CD1c-positive myeloid dendritic cell (primary cell): ENCODE measurements around the gene ABCB11.

ENCODE experiments used
- DNase-seq: peaks from one replicate; pipeline ENCODE4 v3.0.0-alpha.2; 2016; ENCODE audit errors: extremely low spot score

The ABCB11 gene

GRCh38 chr2:168974428-168974827, 56.7 kb downstream of the ABCB11 start:
- no peak for DNase-seq

- peak; percentile 55 for DNase-seq
Measured at GRCh38 chr2:168971261-168971660, 59.9 kb downstream of the ABCB11 start.

- peak; percentile 28 for DNase-seq
Measured at GRCh38 chr2:168970711-168971233, 60.4 kb downstream of the ABCB11 start.

GRCh38 chr2:168969865-168970264, 61.3 kb downstream of the ABCB11 start:
- DNase-seq, result no peak

- DNase-seq, result no peak
Measured at GRCh38 chr2:168968342-168968741, 62.8 kb downstream of the ABCB11 start.

- DNase-seq, result no peak
Measured at GRCh38 chr2:168964251-168964807, 66.8 kb downstream of the ABCB11 start.

GRCh38 chr2:168962636-168963035, 68.5 kb downstream of the ABCB11 start:
- DNase-seq, result no peak

GRCh38 chr2:168961450-168962229, 69.5 kb downstream of the ABCB11 start:
- peak; percentile 87 for DNase-seq

GRCh38 chr2:168956392-168956791, 74.7 kb downstream of the ABCB11 start:
- no peak for DNase-seq

GRCh38 chr2:168955321-168955720, 75.8 kb downstream of the ABCB11 start:
- no peak for DNase-seq

- DNase-seq, result no peak
Measured at GRCh38 chr2:168954256-168954655, 76.9 kb downstream of the ABCB11 start.

GRCh38 chr2:168952424-168952823, 78.7 kb downstream of the ABCB11 start:
- no peak for DNase-seq

- no peak for DNase-seq
Measured at GRCh38 chr2:168951871-168952270, 79.3 kb downstream of the ABCB11 start.

GRCh38 chr2:168949324-168949723, 81.8 kb downstream of the ABCB11 start:
- no peak for DNase-seq

GRCh38 chr2:168948621-168949212, 82.4 kb downstream of the ABCB11 start:
- DNase-seq, result peak; percentile 26

GRCh38 chr2:168945508-168945907, 85.6 kb downstream of the ABCB11 start:
- no peak for DNase-seq

- no peak for DNase-seq
Measured at GRCh38 chr2:168944065-168944464, 87.1 kb downstream of the ABCB11 start.

GRCh38 chr2:168941297-168941696, 89.8 kb downstream of the ABCB11 start:
- no peak for DNase-seq

GRCh38 chr2:168939918-168940317, 91.2 kb downstream of the ABCB11 start:
- DNase-seq, result no peak

GRCh38 chr2:168939061-168939460, 92.1 kb downstream of the ABCB11 start:
- DNase-seq, result no peak

GRCh38 chr2:168935810-168936581, 95.1 kb downstream of the ABCB11 start:
- no peak for DNase-seq

GRCh38 chr2:168934826-168935225, 96.3 kb downstream of the ABCB11 start:
- DNase-seq, result no peak
